Measurements from ENCODE around the gene LARGE1. TPM values are rescaled to one million over a fixed set of nuclear protein-coding genes. Genes with fewer than 3 reads are reported as not detected.

Gene LARGE1
- total RNA-seq, 1 experiment from 2014 or later: 2.5 TPM

DNA sequence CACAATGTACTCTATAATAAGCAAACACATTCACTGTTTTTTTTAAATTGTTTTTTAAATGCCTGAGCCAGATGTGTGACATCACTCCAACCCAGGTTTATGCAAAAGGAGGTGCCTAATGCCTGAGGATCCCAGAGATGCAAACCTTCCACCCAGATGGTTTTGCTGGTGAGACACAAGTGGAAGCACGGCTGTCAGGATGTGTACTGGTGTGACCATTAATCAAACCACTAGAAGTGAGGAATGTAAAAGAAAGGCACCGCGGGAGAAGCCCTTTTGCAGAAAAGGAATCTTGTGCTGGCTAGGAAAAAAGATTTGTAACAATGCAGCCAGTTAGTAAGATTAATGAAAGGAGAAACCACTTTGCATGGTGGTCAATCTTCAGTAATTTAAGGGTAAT, 407.4 kb downstream of the LARGE1 start:
- ChIA-PET POLR2A (no interaction called here), CTCF (no interaction called here)
- no peaks in the 10 kb centered on the region for H3K4me1 ChIP-seq (ENCODE audit: control insufficient read depth, insufficient read depth, low read length)
- no peak overlapping the region for H3K4me3 ChIP-seq (ENCODE audit: low read depth in 2 of 2, low read length in 2 of 2)
- ATAC-seq: no peak
- DNase-seq (ENCODE audit: low read depth, low spot score): no peak
- H3K36me3 ChIP-seq (ENCODE audit: control insufficient read depth, insufficient read depth, low read length): no peaks in the 10 kb centered on the region
- H3K27me3 ChIP-seq (ENCODE audit: control insufficient read depth, insufficient read depth, low read length): no peaks in the 10 kb centered on the region
- H3K9me3 ChIP-seq (ENCODE audit: control insufficient read depth, insufficient read depth, low read depth, low read length): no peaks in the 10 kb centered on the region
- BruUV-seq (replicated peaks): no TSS peak
- TF ChIP-seq POLR2AphosphoS5 (IDR thresholded peaks at IDR 0.05; ENCODE audit: low read depth, low read length) (no peak), TCF7L2 (IDR thresholded peaks at IDR 0.05; ENCODE audit: low read depth, low read length) (no peak), SIN3A (IDR thresholded peaks at IDR 0.05; ENCODE audit: borderline replicate concordance, insufficient read depth, low read depth, low read length) (no peak), REST (IDR thresholded peaks at IDR 0.05; ENCODE audit: insufficient read depth in 1 of 2, low read depth in 2 of 2, low read length in 1 of 2) (no peak), CTCF (IDR thresholded peaks at IDR 0.05) (no peak)
- in situ Hi-C loops (cut with HindIII; ENCODE audit: low pct_unique_long_range_greater_than_20kb, low sequenced_read_pairs) (no loop called here), intact Hi-C loops (cut with micrococcal nuclease; ENCODE audit: unreplicated experiment) (loop anchor here (10.0 kb wide), 1 partner anchor 62 kb away; no protein-coding TSS in a partner anchor)
- no peak overlapping the region for H3K27ac ChIP-seq (ENCODE audit: low read length)

DNA sequence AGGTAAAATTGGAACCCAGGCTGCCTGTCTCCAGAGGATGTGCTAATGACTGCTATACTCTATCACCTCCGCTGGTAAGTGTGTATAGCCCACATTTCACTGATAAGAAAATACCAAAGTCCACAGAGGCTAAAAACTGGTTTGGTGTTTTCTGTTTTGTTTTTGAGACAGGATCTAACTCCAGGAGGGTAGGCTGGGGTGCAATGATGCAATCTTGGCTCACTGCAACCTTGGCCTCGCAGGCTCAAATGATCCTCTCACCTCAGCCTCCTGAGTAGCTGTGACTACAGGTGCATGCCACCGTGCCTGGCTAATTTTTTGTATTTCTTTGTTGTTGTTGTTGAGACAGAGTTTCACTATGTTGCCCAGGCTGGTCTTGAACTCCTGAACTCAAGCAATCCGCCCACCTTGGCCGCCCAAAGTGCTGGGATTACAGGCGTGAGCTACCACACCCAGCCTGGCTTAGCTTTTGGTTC, 409.8 kb downstream of the LARGE1 start:
- no peak for DNase-seq (ENCODE audit: low read depth, low spot score)
- intact Hi-C loops (cut with micrococcal nuclease; ENCODE audit: unreplicated experiment): loop anchor here (10.0 kb wide), 1 partner anchor 64 kb away; no protein-coding TSS in a partner anchor
- POLR2A ChIA-PET: no interaction called here

More for the DNA sequence above, 409.8 kb downstream of the LARGE1 start:
- CTCF ChIA-PET: no interaction called here
- no peak for ATAC-seq
- H3K4me1 ChIP-seq (ENCODE audit: control insufficient read depth, insufficient read depth, low read length): no peaks in the 10 kb centered on the region
- no peaks in the 10 kb centered on the region for H3K27me3 ChIP-seq (ENCODE audit: control insufficient read depth, insufficient read depth, low read length)
- in situ Hi-C loops (cut with HindIII; ENCODE audit: low pct_unique_long_range_greater_than_20kb, low sequenced_read_pairs): no loop called here
- H3K9me3 ChIP-seq (ENCODE audit: control insufficient read depth, insufficient read depth, low read depth, low read length): no peaks in the 10 kb centered on the region
- no peak for TF ChIP-seq REST (IDR thresholded peaks at IDR 0.05; ENCODE audit: insufficient read depth in 1 of 2, low read depth in 2 of 2, low read length in 1 of 2)
- TF ChIP-seq CTCF (IDR thresholded peaks at IDR 0.05): no peak
- no peak for TF ChIP-seq POLR2AphosphoS5 (IDR thresholded peaks at IDR 0.05; ENCODE audit: low read depth, low read length)
- TF ChIP-seq TCF7L2 (IDR thresholded peaks at IDR 0.05; ENCODE audit: low read depth, low read length): no peak
- no peak for TF ChIP-seq SIN3A (IDR thresholded peaks at IDR 0.05; ENCODE audit: borderline replicate concordance, insufficient read depth, low read depth, low read length)
- no peak overlapping the region for H3K27ac ChIP-seq (ENCODE audit: low read length)
- BruUV-seq (replicated peaks): no TSS peak
- H3K4me3 ChIP-seq (ENCODE audit: low read depth in 2 of 2, low read length in 2 of 2): no peak overlapping the region
- H3K36me3 ChIP-seq (ENCODE audit: control insufficient read depth, insufficient read depth, low read length): no peaks in the 10 kb centered on the region

Data from Panc1 (cell line).